Skin of body (tissue), 3 donors: ENCODE measurements around the gene SLC50A1. TPM values are rescaled to one million over a fixed set of nuclear protein-coding genes. Genes with fewer than 3 reads are reported as not detected.

Source experiments
- DNase-seq: peaks from one replicate; lab custom pipeline; 2025; lab: John Stamatoyannopoulos, UW
- small RNA-seq: library from RNA; depleted of rRNA; stranded (forward); fragments of <200 nt; gene quantifications from one replicate; pipeline ENCODE3, GENCODE V24; 2014; ENCODE audit warnings: low replicate concordance
- total RNA-seq: library from RNA; depleted of rRNA; stranded (reverse); fragments of >200 nt; gene quantifications from one replicate; pipeline ENCODE4 v1.2.3, GENCODE V29; 2014

SLC50A1 gene
- total RNA-seq, 1 donor from 2014 or later = 18.5 TPM

- DNase-seq = no peak
Measured at GRCh38 chr1:155184351-155184811, 48.7 kb downstream of the SLC50A1 start.

DNA sequence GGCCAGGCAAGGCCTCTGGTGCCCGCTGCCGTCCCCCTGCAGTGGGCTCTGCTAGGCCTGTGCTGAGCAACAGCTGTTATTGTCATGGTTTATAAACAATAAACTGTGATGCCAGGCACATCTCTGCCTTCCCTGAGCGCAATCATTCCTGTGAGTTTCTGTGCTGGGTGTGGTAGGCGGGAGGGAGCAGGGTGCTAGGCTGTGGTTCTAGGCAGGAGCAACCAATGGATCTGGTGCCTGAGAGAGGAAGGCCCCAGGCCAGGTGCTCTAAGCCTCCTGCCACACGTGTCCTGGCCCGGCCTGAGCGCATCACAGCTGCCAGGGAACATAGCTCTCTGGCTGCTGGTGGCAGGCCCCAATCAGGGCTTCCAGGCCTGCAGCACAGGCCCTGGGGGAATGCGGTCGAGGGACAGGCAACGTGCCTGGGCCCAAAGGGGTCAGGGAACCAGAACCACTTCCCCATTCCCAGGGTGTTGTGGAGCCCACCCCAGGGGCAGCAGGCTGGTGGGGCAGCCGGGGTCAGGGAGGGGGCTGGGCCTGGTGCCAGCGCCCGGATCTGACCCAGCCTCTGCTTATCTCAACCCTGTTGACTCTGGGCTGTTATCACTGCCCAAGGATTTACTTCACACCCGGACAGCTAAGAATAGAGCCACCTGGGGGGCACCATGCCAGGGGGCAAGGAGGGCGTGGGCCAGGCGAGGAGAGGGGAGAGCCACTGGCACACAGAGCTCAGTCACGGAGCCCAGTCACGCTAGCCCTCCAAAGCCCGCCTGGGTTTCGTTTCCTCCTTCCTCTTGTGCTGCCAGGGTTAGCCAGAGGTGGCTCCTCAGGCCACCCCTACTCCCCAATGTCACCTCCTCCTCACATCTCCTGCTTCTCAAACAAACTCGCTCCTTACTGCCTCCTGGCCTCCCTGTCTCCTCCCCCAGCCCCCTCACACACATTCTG, 49.5 kb downstream of the SLC50A1 start:
- DNase-seq = no peak

- DNase-seq = no peak
Measured at GRCh38 chr1:155185783-155186066, 50.1 kb downstream of the SLC50A1 start.

DNA sequence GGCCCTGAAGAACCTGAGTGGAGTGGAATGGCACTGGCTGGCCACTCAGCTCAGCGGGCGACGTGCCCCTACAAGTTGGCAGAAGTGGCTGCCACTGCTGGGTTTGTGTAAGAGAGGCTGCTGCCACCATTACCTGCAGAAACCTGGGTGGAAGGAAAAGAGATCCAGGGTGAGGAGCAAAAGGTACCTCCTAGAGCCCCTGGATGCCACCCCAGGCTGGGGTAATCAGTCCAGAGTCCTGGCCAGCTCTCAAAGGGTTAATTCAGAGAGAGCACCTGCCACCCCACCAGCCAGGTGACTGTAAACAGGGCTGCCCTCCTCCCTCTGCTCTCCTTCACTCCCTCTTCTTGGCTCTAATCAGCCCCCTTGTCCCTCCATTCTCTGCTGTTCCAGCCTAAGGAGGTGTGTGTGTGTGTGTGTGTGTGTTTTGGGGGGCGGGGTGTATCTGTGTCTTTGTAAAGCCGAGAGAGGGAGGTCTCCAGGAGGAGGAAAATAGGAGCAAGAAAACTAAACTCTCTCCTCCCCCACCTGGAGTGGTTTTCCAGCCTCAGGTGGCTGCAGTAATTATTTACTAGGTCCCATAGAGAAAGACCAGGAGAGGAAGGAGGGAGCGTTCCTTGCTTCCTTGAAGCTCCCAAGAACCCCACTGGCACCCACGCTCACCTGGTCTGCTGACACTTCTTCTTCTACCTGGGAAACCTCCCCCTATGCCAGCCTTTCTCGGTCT, 50.6 kb downstream of the SLC50A1 start:
- no peak for DNase-seq

DNA sequence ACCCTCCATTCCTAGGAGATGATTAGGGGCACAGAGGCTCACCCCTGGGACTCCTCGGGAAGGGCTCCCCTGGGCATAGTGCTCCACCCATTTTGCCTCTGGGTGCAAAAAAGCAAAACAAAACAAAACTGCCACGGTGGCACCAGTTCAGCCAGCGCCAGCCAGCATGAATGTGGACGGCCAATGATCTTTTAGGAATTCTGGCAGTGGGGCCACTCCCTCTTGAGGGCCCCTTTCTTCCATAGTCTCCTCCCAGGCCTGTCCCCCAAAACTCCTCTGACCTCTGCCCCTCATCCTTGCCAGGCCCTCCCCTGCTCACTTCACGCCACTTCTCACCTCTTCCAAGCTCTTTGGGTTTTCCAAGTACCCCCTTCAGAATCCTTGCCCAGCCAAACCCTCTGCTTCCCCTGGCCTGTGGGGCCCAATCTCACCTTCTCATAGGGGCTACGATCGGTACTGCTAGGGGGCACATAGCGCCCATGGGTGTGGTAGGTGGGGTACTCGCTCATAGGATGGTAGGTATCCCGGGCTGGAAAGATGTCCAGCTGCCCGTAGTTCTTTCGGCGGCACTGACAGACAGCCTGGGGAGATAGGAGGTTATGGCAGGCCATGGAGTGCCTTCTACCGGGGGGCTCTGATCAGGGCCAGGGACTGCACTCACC, 51.3 kb downstream of the SLC50A1 start:
- no peak for DNase-seq

DNA sequence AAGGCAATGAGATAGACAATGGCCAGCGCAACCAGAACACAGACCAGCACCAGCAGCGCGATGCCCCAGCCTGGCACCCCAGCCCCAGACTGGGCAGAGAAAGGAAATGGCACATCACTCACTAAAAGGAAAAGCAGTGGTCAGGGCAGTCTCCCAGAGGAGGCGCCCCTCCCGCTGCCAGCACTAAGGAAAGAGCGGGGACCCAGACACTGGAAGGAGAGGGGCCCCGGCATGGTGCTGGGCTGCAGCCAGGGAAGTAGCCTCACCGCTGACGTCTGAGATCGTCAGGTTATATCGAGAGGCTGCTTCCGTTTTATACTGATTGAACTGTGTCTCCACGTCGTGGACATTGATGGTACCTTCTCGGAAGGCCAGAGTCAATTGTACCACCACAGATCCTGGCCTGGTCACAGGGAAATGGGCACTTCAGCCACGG, 51.8 kb downstream of the SLC50A1 start:
- DNase-seq = no peak

DNA sequence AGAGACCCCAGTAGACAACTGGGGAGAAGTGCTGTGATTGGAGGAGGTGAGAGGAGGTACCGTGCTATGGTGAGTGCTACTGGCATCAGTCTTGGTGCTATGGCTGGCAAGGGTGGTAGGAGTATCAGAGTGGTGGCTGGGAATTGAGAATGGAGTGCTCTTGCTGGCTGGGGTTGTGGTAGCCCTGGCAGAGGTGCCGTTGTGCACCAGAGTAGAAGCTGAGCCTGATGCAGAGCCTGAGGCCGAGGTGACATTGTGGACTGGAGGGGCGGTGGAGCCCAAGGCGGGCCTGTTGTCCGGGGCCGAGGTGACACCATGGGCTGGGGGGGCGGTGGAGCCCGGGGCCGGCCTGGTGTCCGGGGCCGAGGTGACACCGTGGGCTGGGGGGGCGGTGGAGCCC, 52.6 kb downstream of the SLC50A1 start:
- no peak for DNase-seq

Small RNAs within 50 kb of the gene (small RNA-seq; reads per million reads assigned to genes)
- gene HMGN2P18 (not detected), gene RF00019 (not detected)

Other genes with a start within 250 kb of the SLC50A1 start
- 18.9 TPM for gene PMVK, start 199.1 kb upstream of the SLC50A1 start, total RNA-seq
- gene PBXIP1, start 179.8 kb upstream of the SLC50A1 start, total RNA-seq = 61.8 TPM
- 14.6 TPM for gene PYGO2, start 174.1 kb upstream of the SLC50A1 start, total RNA-seq
- gene SHC1, start 165.1 kb upstream of the SLC50A1 start, total RNA-seq = 42.9 TPM
- 43.1 TPM for gene CKS1B, start 161.2 kb upstream of the SLC50A1 start, total RNA-seq
- gene FLAD1, start 152.5 kb upstream of the SLC50A1 start, total RNA-seq = 13.2 TPM
- gene LENEP, start 142.3 kb upstream of the SLC50A1 start, total RNA-seq = not detected
- 25.5 TPM for gene ZBTB7B, start 133.1 kb upstream of the SLC50A1 start, total RNA-seq
- gene DCST2, start 102.1 kb upstream of the SLC50A1 start, total RNA-seq = 0.49 TPM
- gene DCST1, start 102.0 kb upstream of the SLC50A1 start, total RNA-seq = 0.10 TPM
- gene ADAM15, start 84.5 kb upstream of the SLC50A1 start, total RNA-seq = 46.0 TPM
- gene EFNA4, start 72.1 kb upstream of the SLC50A1 start, total RNA-seq = 9.0 TPM
- gene EFNA3, start 57.0 kb upstream of the SLC50A1 start, total RNA-seq = 10.9 TPM
- 45.1 TPM for gene EFNA1, start 8.0 kb upstream of the SLC50A1 start, total RNA-seq
- gene DPM3, start 4.7 kb downstream of the SLC50A1 start, total RNA-seq = 10.0 TPM
- 67.5 TPM for gene KRTCAP2, start 37.5 kb downstream of the SLC50A1 start, total RNA-seq
- gene TRIM46, start 38.0 kb downstream of the SLC50A1 start, total RNA-seq = 0.20 TPM
- gene THBS3, start 72.0 kb downstream of the SLC50A1 start, total RNA-seq = 32.5 TPM
- gene MTX1, start 72.8 kb downstream of the SLC50A1 start, total RNA-seq = 19.1 TPM
- 4.5 TPM for gene ENTREP3, start 119.6 kb downstream of the SLC50A1 start, total RNA-seq
- gene SCAMP3, start 126.5 kb downstream of the SLC50A1 start, total RNA-seq = 23.7 TPM
- gene CLK2, start 137.7 kb downstream of the SLC50A1 start, total RNA-seq = 28.8 TPM
- gene HCN3, start 141.6 kb downstream of the SLC50A1 start, total RNA-seq = 1.7 TPM
- gene PKLR, start 165.6 kb downstream of the SLC50A1 start, total RNA-seq = 0.20 TPM
- gene FDPS, start 173.0 kb downstream of the SLC50A1 start, total RNA-seq = 139 TPM
- 15.0 TPM for gene RUSC1, start 185.0 kb downstream of the SLC50A1 start, total RNA-seq